Stimulated activated CD8-positive, alpha-beta memory T cell treated with anti-CD3 and anti-CD28 coated beads, Interleukin-4, amount 100 ng/mL, for 1 hour (primary cell): ENCODE measurements around the gene DGKZ.

ENCODE experiments used
- DNase-seq, 2 donors: peaks; one replicate each; pipeline ENCODE4 v3.0.0-alpha.2; 2020; ENCODE audit warnings: low read depth in 2 of 2, low spot score in 1 of 2

DGKZ gene

GRCh38 chr11:46427364-46427763, 80.1 kb downstream of the DGKZ start:
- no peak for DNase-seq

- no peak for DNase-seq
Measured at GRCh38 chr11:46429717-46430116, 82.5 kb downstream of the DGKZ start.
